Effector memory CD4-positive, alpha-beta T cell (primary cell): ENCODE measurements around the gene SLC51B.
"Not testable (repeated sequence)": the region's sequence is repeated elsewhere in the genome, so short reads cannot be mapped to it uniquely, and the experiment has no call there.

ENCODE experiments used
- DNase-seq, 3 donors: peaks; one replicate each; pipeline ENCODE4 v3.0.0-alpha.2; 2020
- H3K27ac ChIP-seq: 2 replicates; pipeline ENCODE4 v1.7.0; 2013; ENCODE audit warnings: mild to moderate bottlenecking, low read length, moderate library complexity; ENCODE audit not compliant: insufficient read depth, poor library complexity, severe bottlenecking
- H3K27me3 ChIP-seq: replicated peaks from 2 replicates; pipeline ENCODE4 v1.7.0; 2013; ENCODE audit warnings: mild to moderate bottlenecking, low read length; ENCODE audit not compliant: insufficient read depth, control insufficient read depth, poor library complexity, severe bottlenecking
- H3K36me3 ChIP-seq: 2 replicates; pipeline ENCODE4 v1.7.0; 2013; ENCODE audit warnings: mild to moderate bottlenecking, low read length, moderate library complexity; ENCODE audit not compliant: control insufficient read depth, insufficient read depth
- H3K4me1 ChIP-seq: 2 replicates; pipeline ENCODE4 v1.7.0; 2013; ENCODE audit warnings: low read length, mild to moderate bottlenecking; ENCODE audit not compliant: control insufficient read depth, insufficient read depth, poor library complexity, severe bottlenecking
- H3K4me3 ChIP-seq: 2 replicates; pipeline ENCODE4 v1.7.0; 2013; ENCODE audit warnings: low read length, low read depth, mild to moderate bottlenecking; ENCODE audit not compliant: insufficient read depth, poor library complexity, severe bottlenecking
- H3K9me3 ChIP-seq: 2 replicates; pipeline ENCODE4 v1.7.0; 2013; ENCODE audit warnings: mild to moderate bottlenecking, low read length, moderate library complexity; ENCODE audit not compliant: control insufficient read depth

The SLC51B gene

GRCh38 chr15:65069779-65070546, 24.8 kb downstream of the SLC51B start:
- Histone ChIP-seq H3K36me3 (no peaks in the 10 kb centered on the region), H3K27ac (no peak overlapping the region), H3K4me1 (no peaks in the 10 kb centered on the region), H3K4me3 (no peak overlapping the region), H3K27me3 (peaks cover 11% of the 10 kb centered on the region), H3K9me3 (no peaks in the 10 kb centered on the region)
- no peak for DNase-seq

- no peak overlapping the region for H3K4me3 ChIP-seq
- no peaks in the 10 kb centered on the region for H3K36me3 ChIP-seq
- H3K27ac ChIP-seq, result no peak overlapping the region
- no peak for DNase-seq
- peaks cover 3% of the 10 kb centered on the region for H3K27me3 ChIP-seq
- no peaks in the 10 kb centered on the region for H3K4me1 ChIP-seq
- no peaks in the 10 kb centered on the region for H3K9me3 ChIP-seq
These were observed 26.2 kb downstream of the SLC51B start for GRCh38 chr15:65071381-65071811.

GRCh38 chr15:65072027-65072426, 26.8 kb downstream of the SLC51B start:
- H3K4me1 ChIP-seq, result no peaks in the 10 kb centered on the region
- H3K27me3 ChIP-seq, result peaks cover 2% of the 10 kb centered on the region
- H3K36me3 ChIP-seq, result no peaks in the 10 kb centered on the region
- no peak overlapping the region for H3K4me3 ChIP-seq
- no peak overlapping the region for H3K27ac ChIP-seq
- H3K9me3 ChIP-seq, result no peaks in the 10 kb centered on the region
- DNase-seq, result no peak

GRCh38 chr15:65072617-65073016, 27.4 kb downstream of the SLC51B start:
- Histone ChIP-seq H3K36me3 (no peaks in the 10 kb centered on the region), H3K4me1 (no peaks in the 10 kb centered on the region), H3K4me3 (no peak overlapping the region), H3K9me3 (no peaks in the 10 kb centered on the region), H3K27me3 (peaks cover 3% of the 10 kb centered on the region), H3K27ac (no peak overlapping the region)
- no peak for DNase-seq

- DNase-seq, H3K27ac ChIP-seq, H3K36me3 ChIP-seq, H3K4me3 ChIP-seq, H3K9me3 ChIP-seq, H3K27me3 ChIP-seq, H3K4me1 ChIP-seq: not testable (repeated sequence)
These were observed 29.8 kb downstream of the SLC51B start for GRCh38 chr15:65074946-65075345.

- not testable (repeated sequence) for DNase-seq, H3K4me3 ChIP-seq, H3K9me3 ChIP-seq, H3K27ac ChIP-seq, H3K4me1 ChIP-seq, H3K36me3 ChIP-seq, H3K27me3 ChIP-seq
These were observed 30.6 kb downstream of the SLC51B start for GRCh38 chr15:65075607-65076395.

- Histone ChIP-seq H3K9me3 (no peaks in the 10 kb centered on the region), H3K36me3 (no peaks in the 10 kb centered on the region), H3K4me3 (no peak within 1 kb of the TSS), H3K27ac (no peak within 1 kb of the TSS), H3K27me3 (peaks cover 4% of the 10 kb centered on the region), H3K4me1 (no peaks in the 10 kb centered on the region)
- DNase-seq, result no peak
These were observed 31.5 kb downstream of the SLC51B start, which contains the start of gene KBTBD13 for GRCh38 chr15:65076486-65077290. Gene KBTBD13 (plus strand): TSS chr15:65076746. CDS start chr15:65076816, 70 bp downstream.

GRCh38 chr15:65077291-65077980, 32.2 kb downstream of the SLC51B start:
- Histone ChIP-seq H3K27ac (no peak overlapping the region), H3K9me3 (no peaks in the 10 kb centered on the region), H3K27me3 (peaks cover 9% of the 10 kb centered on the region), H3K36me3 (no peaks in the 10 kb centered on the region), H3K4me1 (peaks cover 4% of the 10 kb centered on the region), H3K4me3 (no peak overlapping the region)
- DNase-seq, result no peak

GRCh38 chr15:65077981-65078352, 32.8 kb downstream of the SLC51B start:
- no peaks in the 10 kb centered on the region for H3K36me3 ChIP-seq
- DNase-seq, result peak in 1 of 3 donors; percentile 20
- H3K4me1 ChIP-seq, result peaks cover 7% of the 10 kb centered on the region
- no peaks in the 10 kb centered on the region for H3K9me3 ChIP-seq
- H3K27ac ChIP-seq, result no peak overlapping the region
- peaks cover 9% of the 10 kb centered on the region for H3K27me3 ChIP-seq
- no peak overlapping the region for H3K4me3 ChIP-seq
